HEK293 (cell line): Measurements from ENCODE around the gene ADAMTS10.

Experiments used
- CTCF ChIA-PET: fragments of 350-600 bp; formaldehyde crosslinking; extraction: SDS; loops from one replicate; lab custom pipeline; 2021; ENCODE audit warnings: antibody characterized with exemption; lab: Yijun Ruan, JAX
- POLR2A ChIA-PET: fragments of 300-600 bp; formaldehyde crosslinking; extraction: SDS; loops from one replicate; lab custom pipeline; 2020; ENCODE audit warnings: antibody characterized with exemption, inconsistent platforms; lab: Yijun Ruan, JAX
- H3K27ac ChIP-seq: fragments of 200-500 bp; sonication (Bioruptor generic); 2 replicates; pipeline ENCODE4 v1.5.1; 2014; ENCODE audit warnings: low read depth, low read length, control low read depth, inconsistent platforms; ENCODE audit errors: extremely low read depth
- H3K36me3 ChIP-seq, 2 experiments: fragments of 200-500 bp in 1 of 2; sonication (Bioruptor generic) in 1 of 2; 1 replicate in 1 of 2; 2 replicates in 1 of 2; pipeline ENCODE4 v1.5.1; 2014 to 2017; ENCODE audit warnings: inconsistent platforms in 2 of 2, low read length in 2 of 2; ENCODE audit not compliant: control insufficient read depth in 2 of 2, insufficient read depth in 1 of 2
- H3K4me1 ChIP-seq: fragments of 200-500 bp; sonication (Bioruptor generic); 2 replicates; pipeline ENCODE4 v1.5.1; 2014; ENCODE audit warnings: mild to moderate bottlenecking, low read length, inconsistent platforms; ENCODE audit not compliant: control insufficient read depth, insufficient read depth
- H3K4me3 ChIP-seq: 2 replicates; pipeline ENCODE4 v1.5.1; 2011; ENCODE audit warnings: low read depth, mild to moderate bottlenecking, control low read depth, low read length, moderate library complexity
- H3K9me3 ChIP-seq: fragments of 200-500 bp; sonication (Bioruptor generic); 2 replicates; pipeline ENCODE4 v1.5.1; 2014; ENCODE audit warnings: low read depth, low read length, inconsistent platforms; ENCODE audit not compliant: control insufficient read depth, insufficient read depth
- BCL11B ChIP-seq: fragments of 450-650 bp; formaldehyde crosslinking; IDR thresholded peaks from 2 replicates; pipeline ENCODE4 v1.5.1; 2016; ENCODE audit warnings: low read depth, missing biosample characterization, missing genetic modification characterization
- FEZF1 ChIP-seq: fragments of 450-650 bp; formaldehyde crosslinking; IDR thresholded peaks from 2 replicates; pipeline ENCODE4 v1.5.1; 2016; ENCODE audit warnings: missing biosample characterization, missing genetic modification characterization
- GLI2 ChIP-seq: fragments of 450-650 bp; formaldehyde crosslinking; IDR thresholded peaks from 2 replicates; pipeline ENCODE4; 2017; ENCODE audit warnings: missing biosample characterization, missing genetic modification characterization, low read depth, borderline replicate concordance
- GLI4 ChIP-seq: fragments of 450-650 bp; formaldehyde crosslinking; IDR thresholded peaks from 2 replicates; pipeline ENCODE4 v1.5.1; 2016; ENCODE audit warnings: missing biosample characterization, missing genetic modification characterization
- GLIS1 ChIP-seq: fragments of 450-650 bp; formaldehyde crosslinking; IDR thresholded peaks from 2 replicates; pipeline ENCODE4 v1.5.1; 2016; ENCODE audit warnings: missing biosample characterization, missing genetic modification characterization
- KLF1 ChIP-seq: fragments of 450-650 bp; formaldehyde crosslinking; IDR thresholded peaks from 2 replicates; pipeline ENCODE4 v1.5.1; 2016; ENCODE audit warnings: missing biosample characterization, missing genetic modification characterization
- KLF10 ChIP-seq: fragments of 450-650 bp; IDR thresholded peaks from 2 replicates; pipeline ENCODE4 v1.5.1; 2018; ENCODE audit warnings: missing biosample characterization, mild to moderate bottlenecking, missing genetic modification characterization
- KLF7 ChIP-seq: fragments of 450-650 bp; formaldehyde crosslinking; IDR thresholded peaks from 2 replicates; pipeline ENCODE4 v1.5.1; 2016; ENCODE audit warnings: missing biosample characterization, missing genetic modification characterization, borderline replicate concordance
- MYNN ChIP-seq: fragments of 450-650 bp; formaldehyde crosslinking; IDR thresholded peaks from 2 replicates; pipeline ENCODE4 v1.5.1; 2016; ENCODE audit warnings: missing biosample characterization, missing genetic modification characterization, borderline replicate concordance
- SCRT1 ChIP-seq: fragments of 450-650 bp; formaldehyde crosslinking; IDR thresholded peaks from 2 replicates; pipeline ENCODE4 v1.5.1; 2016; ENCODE audit warnings: missing biosample characterization, missing genetic modification characterization, borderline replicate concordance
- SCRT2 ChIP-seq: fragments of 450-650 bp; formaldehyde crosslinking; IDR thresholded peaks from 2 replicates; pipeline ENCODE4 v1.5.1; 2016; ENCODE audit warnings: missing biosample characterization, missing genetic modification characterization
- SETDB1 ChIP-seq: IDR thresholded peaks from one replicate; pipeline ENCODE4 v1.6.1; 2017; ENCODE audit warnings: mild to moderate bottlenecking, low read length, moderate library complexity, mixed read lengths; ENCODE audit not compliant: insufficient read length
- SP3 ChIP-seq: fragments of 450-650 bp; formaldehyde crosslinking; IDR thresholded peaks from 2 replicates; pipeline ENCODE4 v1.5.1; 2016; ENCODE audit warnings: missing biosample characterization, missing genetic modification characterization
- ZBTB8A ChIP-seq: fragments of 450-650 bp; formaldehyde crosslinking; IDR thresholded peaks from 2 replicates; pipeline ENCODE4 v1.5.1; 2016; ENCODE audit warnings: missing biosample characterization, missing genetic modification characterization
- ZNF132 ChIP-seq: fragments of 450-650 bp; formaldehyde crosslinking; IDR thresholded peaks from 2 replicates; pipeline ENCODE4 v1.5.1; 2017; ENCODE audit warnings: missing biosample characterization, missing genetic modification characterization, borderline replicate concordance
- ZNF175 ChIP-seq: fragments of 450-650 bp; formaldehyde crosslinking; IDR thresholded peaks from 2 replicates; pipeline ENCODE4 v1.5.1; 2016; ENCODE audit warnings: missing biosample characterization, missing genetic modification characterization
- ZNF24 ChIP-seq: fragments of 450-650 bp; formaldehyde crosslinking; IDR thresholded peaks from 2 replicates; pipeline ENCODE4 v1.5.1; 2016; ENCODE audit warnings: missing biosample characterization, missing genetic modification characterization
- ZNF302 ChIP-seq: fragments of 450-650 bp; formaldehyde crosslinking; IDR thresholded peaks from 2 replicates; pipeline ENCODE4 v1.5.1; 2016; ENCODE audit warnings: missing biosample characterization, missing genetic modification characterization, low read depth
- ZNF354C ChIP-seq: fragments of 450-650 bp; formaldehyde crosslinking; IDR thresholded peaks from 2 replicates; pipeline ENCODE4 v1.5.1; 2016; ENCODE audit warnings: missing biosample characterization, missing genetic modification characterization, low read depth, borderline replicate concordance
- ZNF391 ChIP-seq: fragments of 450-650 bp; formaldehyde crosslinking; IDR thresholded peaks from 2 replicates; pipeline ENCODE4 v1.5.1; 2016; ENCODE audit warnings: low read depth, missing biosample characterization, missing genetic modification characterization, borderline replicate concordance
- ZNF416 ChIP-seq: fragments of 450-650 bp; formaldehyde crosslinking; IDR thresholded peaks from 2 replicates; pipeline ENCODE4 v1.5.1; 2016; ENCODE audit warnings: missing biosample characterization, missing genetic modification characterization
- ZNF510 ChIP-seq: fragments of 450-650 bp; formaldehyde crosslinking; IDR thresholded peaks from 2 replicates; pipeline ENCODE4 v1.5.1; 2018; ENCODE audit warnings: mild to moderate bottlenecking, missing genetic modification characterization, missing biosample characterization; ENCODE audit not compliant: insufficient replicate concordance
- ZNF549 ChIP-seq: fragments of 450-650 bp; IDR thresholded peaks from 2 replicates; pipeline ENCODE4 v1.5.1; 2018; ENCODE audit warnings: missing biosample characterization, missing genetic modification characterization, mild to moderate bottlenecking, inconsistent platforms, moderate library complexity
- ZNF571 ChIP-seq: fragments of 450-650 bp; formaldehyde crosslinking; IDR thresholded peaks from 2 replicates; pipeline ENCODE4 v1.5.0; 2017; ENCODE audit warnings: missing biosample characterization, missing genetic modification characterization
- ZNF600 ChIP-seq: fragments of 450-650 bp; formaldehyde crosslinking; IDR thresholded peaks from 2 replicates; pipeline ENCODE4 v1.5.1; 2016; ENCODE audit warnings: missing biosample characterization, missing genetic modification characterization
- ZNF610 ChIP-seq: fragments of 450-650 bp; formaldehyde crosslinking; IDR thresholded peaks from 2 replicates; pipeline ENCODE4 v1.5.1; 2016; ENCODE audit warnings: missing biosample characterization, missing genetic modification characterization, borderline replicate concordance
- ZNF626 ChIP-seq: fragments of 450-650 bp; sonication (Bioruptor Pico); formaldehyde crosslinking; IDR thresholded peaks from 2 replicates; pipeline ENCODE4 v1.5.1; 2018; ENCODE audit warnings: missing biosample characterization, missing genetic modification characterization, inconsistent platforms
- ZNF629 ChIP-seq: fragments of 450-650 bp; formaldehyde crosslinking; IDR thresholded peaks from 2 replicates; pipeline ENCODE4 v1.5.1; 2017; ENCODE audit warnings: missing biosample characterization, missing genetic modification characterization
- ZNF645 ChIP-seq: fragments of 450-650 bp; formaldehyde crosslinking; IDR thresholded peaks from 2 replicates; pipeline ENCODE4; 2016; ENCODE audit warnings: missing biosample characterization, missing genetic modification characterization
- ZNF654 ChIP-seq: fragments of 450-650 bp; formaldehyde crosslinking; IDR thresholded peaks from 2 replicates; pipeline ENCODE4 v1.5.1; 2016; ENCODE audit warnings: low read depth, missing biosample characterization, missing genetic modification characterization
- ZNF664 ChIP-seq: fragments of 450-650 bp; formaldehyde crosslinking; IDR thresholded peaks from 2 replicates; pipeline ENCODE4 v1.5.1; 2016; ENCODE audit warnings: missing biosample characterization, missing genetic modification characterization
- ZNF747 ChIP-seq: fragments of 450-650 bp; formaldehyde crosslinking; IDR thresholded peaks from 2 replicates; pipeline ENCODE4 v1.5.1; 2016; ENCODE audit warnings: missing biosample characterization, missing genetic modification characterization
- ZNF776 ChIP-seq: fragments of 450-650 bp; formaldehyde crosslinking; IDR thresholded peaks from 2 replicates; pipeline ENCODE4 v1.5.0; 2017; ENCODE audit warnings: missing biosample characterization, missing genetic modification characterization, borderline replicate concordance
- ZNF837 ChIP-seq: fragments of 450-650 bp; formaldehyde crosslinking; IDR thresholded peaks from 2 replicates; pipeline ENCODE4 v1.5.1; 2016; ENCODE audit warnings: missing biosample characterization, missing genetic modification characterization
- ZSCAN30 ChIP-seq: fragments of 450-650 bp; IDR thresholded peaks from 2 replicates; pipeline ENCODE4 v1.5.1; 2018; ENCODE audit warnings: missing biosample characterization, mild to moderate bottlenecking, missing genetic modification characterization, moderate library complexity
- ZSCAN4 ChIP-seq: fragments of 450-650 bp; formaldehyde crosslinking; IDR thresholded peaks from 2 replicates; pipeline ENCODE4 v1.5.1; 2017; ENCODE audit warnings: missing biosample characterization, missing genetic modification characterization
- TF ChIP-seq, protein P1 (sequence below): fragments of 450-650 bp; formaldehyde crosslinking; IDR thresholded peaks from 2 replicates; pipeline ENCODE4 v1.5.1; 2016; ENCODE audit warnings: missing biosample characterization, missing genetic modification characterization, low read depth

Gene ADAMTS10

GRCh38 chr19:8580710-8581281 is 29.7 kb downstream of the ADAMTS10 start (continued):
- TF ChIP-seq ZBTB8A (0 out of 2 replicates have a peak, but pooled peaks have one; percentile 32), FEZF1 (tag by site-specific recombination) (no peak), ZNF747 (tag by site-specific recombination) (no peak), KLF1 (no peak), ZNF629 (tag by site-specific recombination) (peak; percentile 63), SP3 (no peak), KLF10 (tag by site-specific recombination) (no peak; the same call in 1 of the 2 replicates), SCRT1 (tag by site-specific recombination) (no peak), ZNF664 (tag by site-specific recombination) (no peak), ZNF416 (no peak), ZNF24 (tag by site-specific recombination) (no peak), ZNF654 (tag by site-specific recombination) (peak; percentile 87), ZNF175 (tag by site-specific recombination) (no peak), ZNF510 (no peak), ZNF776 (no peak), ZNF837 (no peak), SETDB1 (no peak), ZNF132 (no peak)
- TF ChIP-seq, protein P1, sequence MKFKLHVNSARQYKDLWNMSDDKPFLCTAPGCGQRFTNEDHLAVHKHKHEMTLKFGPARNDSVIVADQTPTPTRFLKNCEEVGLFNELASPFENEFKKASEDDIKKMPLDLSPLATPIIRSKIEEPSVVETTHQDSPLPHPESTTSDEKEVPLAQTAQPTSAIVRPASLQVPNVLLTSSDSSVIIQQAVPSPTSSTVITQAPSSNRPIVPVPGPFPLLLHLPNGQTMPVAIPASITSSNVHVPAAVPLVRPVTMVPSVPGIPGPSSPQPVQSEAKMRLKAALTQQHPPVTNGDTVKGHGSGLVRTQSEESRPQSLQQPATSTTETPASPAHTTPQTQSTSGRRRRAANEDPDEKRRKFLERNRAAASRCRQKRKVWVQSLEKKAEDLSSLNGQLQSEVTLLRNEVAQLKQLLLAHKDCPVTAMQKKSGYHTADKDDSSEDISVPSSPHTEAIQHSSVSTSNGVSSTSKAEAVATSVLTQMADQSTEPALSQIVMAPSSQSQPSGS (tag by site-specific recombination), result no peak

DNA sequence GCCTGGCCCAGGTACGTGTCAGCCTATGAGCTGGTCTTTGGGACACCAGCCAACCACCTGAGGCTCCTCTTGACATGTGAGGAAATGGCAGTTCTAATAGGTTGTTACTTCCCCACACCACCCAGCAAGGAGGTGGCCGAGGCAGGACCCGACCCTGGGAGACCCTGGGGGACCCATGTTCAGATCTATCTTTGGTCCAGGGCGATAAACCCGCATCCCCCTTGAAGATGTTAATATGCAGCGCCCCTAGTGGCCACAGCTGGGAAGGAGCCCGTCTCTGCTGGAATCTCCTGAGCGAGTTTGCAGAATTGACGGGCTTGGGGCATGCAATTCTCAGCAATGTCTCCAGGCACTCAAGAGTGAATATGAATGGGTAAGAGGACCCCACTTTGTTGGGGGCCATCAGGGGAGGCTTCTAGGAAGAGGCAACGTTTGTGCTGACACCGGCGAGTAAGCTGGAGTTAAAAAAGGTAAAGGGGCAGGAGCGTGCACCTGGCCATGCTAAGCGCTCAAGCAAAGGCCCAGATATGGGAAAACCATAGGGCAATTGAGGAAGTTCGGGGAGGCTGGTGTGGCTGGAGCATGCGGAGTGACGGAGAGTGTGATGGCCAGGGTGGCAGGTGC is 31.8 kb downstream of the ADAMTS10 start:
- Histone ChIP-seq H3K36me3 (no peaks in the 10 kb centered on the region), H3K9me3 (no peaks in the 10 kb centered on the region), H3K27ac (no peak overlapping the region), H3K4me3 (no peak overlapping the region), H3K4me1 (no peaks in the 10 kb centered on the region)
- ChIA-PET POLR2A (interaction anchor here (0.7 kb wide), 1 partner anchor 65 kb away, joined by 3 read pairs; the partner anchor contains the start of gene ZNF414), CTCF (interaction anchor here (0.5 to 6.5 kb wide), 38 partner anchors 7 to 980 kb away, joined by 3 to 60 read pairs (median 4); partner anchors contain the start of genes MARCHF2 and ZNF414)
- TF ChIP-seq GLI4 (tag by site-specific recombination) (no peak), MYNN (tag by site-specific recombination) (no peak), ZSCAN30 (tag by site-specific recombination) (no peak), GLI2 (tag by site-specific recombination) (no peak), ZNF600 (0 out of 2 replicates have a peak, but pooled peaks have one; percentile 25), ZSCAN4 (tag by site-specific recombination) (no peak), KLF7 (tag by site-specific recombination) (no peak), ZNF391 (no peak), ZNF645 (tag by site-specific recombination) (no peak), ZNF610 (tag by site-specific recombination) (no peak), ZNF354C (tag by site-specific recombination) (no peak), GLIS1 (tag by site-specific recombination) (peak; percentile 80), SCRT1 (tag by site-specific recombination) (peak; percentile 59; the same call in 1 of the 2 replicates), ZNF549 (tag by site-specific recombination) (no peak), BCL11B (tag by site-specific recombination) (no peak), ZNF571 (tag by site-specific recombination) (no peak), SCRT2 (tag by site-specific recombination) (peak; percentile 92), ZNF302 (tag by site-specific recombination) (no peak), ZNF626 (no peak)
